Duodenal mucosa (tissue), 2 donors: ENCODE results near the gene LRRFIP1.
"Not testable (repeated sequence)": the region's sequence is repeated elsewhere in the genome, so short reads cannot be mapped to it uniquely, and the experiment has no call there.

Experiments used
- H3K27ac ChIP-seq: one replicate; pipeline ENCODE4 v1.7.0; 2013; ENCODE audit warnings: low read depth, low read length
- H3K27me3 ChIP-seq, 2 donors: one replicate each; pipeline ENCODE4 v1.7.0; 2013; ENCODE audit warnings: low read length in 2 of 2, control low read depth in 1 of 2; ENCODE audit not compliant: insufficient read depth in 2 of 2, control insufficient read depth in 1 of 2
- H3K36me3 ChIP-seq, 2 donors: one replicate each; pipeline ENCODE4 v1.7.0; 2013; ENCODE audit warnings: low read length in 2 of 2, control low read depth in 1 of 2; ENCODE audit not compliant: insufficient read depth in 2 of 2, control insufficient read depth in 1 of 2
- H3K4me1 ChIP-seq, 2 donors: one replicate each; pipeline ENCODE4 v1.7.0; 2013; ENCODE audit warnings: low read length in 2 of 2, control low read depth in 1 of 2; ENCODE audit not compliant: insufficient read depth in 2 of 2, control insufficient read depth in 1 of 2
- H3K4me3 ChIP-seq, 2 donors: one replicate each; pipeline ENCODE4 v1.7.0; 2013; ENCODE audit warnings: low read length in 2 of 2, low read depth in 1 of 2
- H3K9ac ChIP-seq, 2 donors: one replicate each; pipeline ENCODE4 v1.7.0; 2013; ENCODE audit warnings: low read length in 2 of 2, low read depth in 1 of 2
- H3K9me3 ChIP-seq, 2 donors: one replicate each; pipeline ENCODE4 v1.7.0; 2013; ENCODE audit warnings: low read length in 2 of 2, control low read depth in 1 of 2; ENCODE audit not compliant: control insufficient read depth in 1 of 2

Gene LRRFIP1

DNA sequence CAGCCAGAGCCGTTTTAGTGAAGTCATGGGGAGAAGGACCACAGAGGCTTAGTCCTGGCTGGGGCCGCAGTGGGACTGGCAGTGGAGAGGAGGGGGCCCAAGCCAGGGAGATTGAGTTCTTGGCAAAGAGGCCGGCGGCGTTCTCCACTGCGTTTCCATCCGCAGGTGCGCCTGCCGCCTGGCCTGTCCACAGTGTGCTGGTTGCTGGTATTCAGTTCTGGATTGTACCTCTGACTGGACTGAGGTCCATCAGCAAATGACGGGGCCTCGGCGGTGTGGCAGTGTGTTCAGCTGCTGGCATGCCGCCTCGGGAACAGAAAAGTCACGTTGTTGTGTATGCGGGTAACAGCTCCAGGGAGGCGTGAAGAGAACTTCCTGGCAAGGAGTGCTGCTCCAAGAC is 36.8 kb downstream of the LRRFIP1 start:
- H3K36me3 ChIP-seq = no peaks in the 10 kb centered on the region
- H3K27me3 ChIP-seq = no peaks in the 10 kb centered on the region
- H3K9ac ChIP-seq = no peak overlapping the region
- H3K27ac ChIP-seq = no peak overlapping the region
- no peaks in the 10 kb centered on the region for H3K9me3 ChIP-seq
- no peak overlapping the region for H3K4me3 ChIP-seq
- H3K4me1 ChIP-seq = peaks cover 9 to 20% of the 10 kb centered on the region in 2 donors

DNA sequence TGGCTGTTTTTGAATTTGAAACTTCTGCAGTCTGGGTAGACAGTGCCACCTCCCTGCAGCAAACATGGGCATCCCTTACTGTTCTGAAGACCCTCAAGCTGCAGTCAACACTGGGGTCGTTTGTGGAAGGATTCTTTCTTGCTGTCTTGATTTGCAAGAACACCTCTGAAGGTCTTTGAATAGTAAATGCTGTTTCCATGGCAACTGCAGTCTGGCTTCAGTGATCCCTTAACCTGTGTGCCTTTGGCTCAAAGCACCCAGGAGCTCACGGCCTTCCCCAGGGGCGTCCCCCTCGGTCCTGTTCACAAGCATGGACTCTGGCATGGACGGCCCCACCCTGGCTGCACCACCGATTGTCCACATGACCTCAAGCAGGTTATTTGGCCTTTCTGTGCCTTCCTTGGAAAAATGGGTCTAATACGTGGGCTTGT is 38.3 kb downstream of the LRRFIP1 start:
- Histone ChIP-seq H3K4me3 (no peak overlapping the region), H3K36me3 (no peaks in the 10 kb centered on the region), H3K9ac (no peak overlapping the region), H3K27me3 (no peaks in the 10 kb centered on the region), H3K27ac (no peak overlapping the region), H3K4me1 (peaks cover 14 to 33% of the 10 kb centered on the region in 2 donors), H3K9me3 (no peaks in the 10 kb centered on the region)

DNA sequence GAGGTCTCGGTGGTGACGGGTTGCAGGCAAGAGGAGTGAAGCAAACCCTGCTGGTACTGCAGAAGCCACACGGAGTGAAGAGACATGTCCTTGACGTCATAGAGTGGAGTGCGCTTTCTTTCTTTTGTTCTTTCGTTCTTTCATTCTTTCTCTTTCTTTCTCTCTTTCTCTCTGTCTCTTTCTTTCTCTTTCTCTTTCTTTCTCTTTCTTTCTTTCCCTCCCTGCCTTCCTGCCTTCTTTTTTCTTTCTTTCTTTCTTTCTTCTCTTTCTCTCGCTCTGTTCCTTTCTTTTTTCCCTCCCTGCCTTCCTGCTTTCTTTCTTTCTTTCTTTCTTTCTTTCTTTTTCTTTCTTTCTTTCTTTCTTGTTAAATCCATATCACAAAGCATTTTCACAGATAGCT is 39.2 kb downstream of the LRRFIP1 start:
- Histone ChIP-seq H3K4me1 (peaks cover 14 to 33% of the 10 kb centered on the region in 2 donors), H3K36me3 (no peaks in the 10 kb centered on the region), H3K27ac (no peak overlapping the region)

DNA sequence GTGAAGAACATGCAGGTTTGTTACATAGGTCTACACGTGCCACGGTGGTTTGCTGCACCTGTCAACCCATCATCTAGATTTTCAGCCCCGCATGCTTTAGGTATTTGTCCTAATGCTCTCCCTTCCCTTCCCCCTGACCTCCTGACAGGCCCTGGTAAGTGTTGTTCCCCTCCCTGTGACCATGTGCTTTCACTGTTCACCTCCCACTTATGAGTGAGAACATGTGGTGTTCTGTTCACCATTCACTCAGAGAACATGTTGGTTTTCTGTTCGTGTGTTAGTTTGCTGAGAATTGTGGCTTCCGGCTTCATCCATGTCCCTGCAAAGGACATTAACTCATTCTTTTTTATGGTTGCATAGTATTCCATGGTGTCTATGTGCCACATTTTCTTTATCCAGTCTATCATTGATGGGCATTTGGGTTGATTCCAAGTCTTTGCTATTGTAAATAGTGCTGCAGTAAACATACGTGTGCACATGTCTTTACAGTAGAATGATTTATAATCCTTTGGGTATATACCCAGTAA is 39.7 kb downstream of the LRRFIP1 start:
- H3K9me3 ChIP-seq, H3K27me3 ChIP-seq, H3K9ac ChIP-seq, H3K36me3 ChIP-seq, H3K27ac ChIP-seq, H3K4me3 ChIP-seq: not testable (repeated sequence)
- peaks cover 14 to 33% of the 10 kb centered on the region in 2 donors for H3K4me1 ChIP-seq

More for the DNA sequence above, 39.2 kb downstream of the LRRFIP1 start:
- Histone ChIP-seq H3K4me3 (no peak overlapping the region), H3K27me3 (no peaks in the 10 kb centered on the region), H3K9me3 (no peaks in the 10 kb centered on the region), H3K9ac (no peak overlapping the region)

GRCh38 chr2:237667893-237668292 is 40.5 kb downstream of the LRRFIP1 start:
- Histone ChIP-seq H3K27me3 (no peaks in the 10 kb centered on the region), H3K27ac (no peak overlapping the region), H3K4me3 (no peak overlapping the region), H3K9ac (no peak overlapping the region), H3K36me3 (no peaks in the 10 kb centered on the region), H3K4me1 (peaks cover 13 to 25% of the 10 kb centered on the region in 2 donors), H3K9me3 (no peaks in the 10 kb centered on the region)

DNA sequence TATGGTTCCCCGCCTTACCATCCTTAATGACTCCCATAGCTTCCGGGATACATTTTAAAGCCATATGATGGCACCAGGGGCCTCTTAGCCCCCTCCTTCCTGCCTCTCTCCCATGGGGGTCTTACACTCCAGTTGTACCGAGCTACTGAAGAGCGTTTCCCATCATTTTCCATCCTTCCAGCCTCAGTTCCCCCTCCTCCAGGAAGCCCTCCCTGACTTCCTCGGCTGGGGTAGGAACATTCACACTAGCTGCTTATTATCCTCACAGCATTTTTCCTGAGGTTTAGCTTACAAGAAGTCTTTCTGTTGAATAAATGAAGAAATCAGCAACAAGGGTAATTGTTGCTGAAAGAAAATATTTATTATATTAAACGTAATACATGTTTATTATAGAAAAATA is 41.1 kb downstream of the LRRFIP1 start:
- no peak overlapping the region for H3K27ac ChIP-seq
- H3K4me1 ChIP-seq = peaks cover 13 to 23% of the 10 kb centered on the region in 2 donors
- H3K9me3 ChIP-seq = no peaks in the 10 kb centered on the region
- H3K9ac ChIP-seq = no peak overlapping the region
- H3K27me3 ChIP-seq = no peaks in the 10 kb centered on the region
- no peaks in the 10 kb centered on the region for H3K36me3 ChIP-seq
- no peak overlapping the region for H3K4me3 ChIP-seq

DNA sequence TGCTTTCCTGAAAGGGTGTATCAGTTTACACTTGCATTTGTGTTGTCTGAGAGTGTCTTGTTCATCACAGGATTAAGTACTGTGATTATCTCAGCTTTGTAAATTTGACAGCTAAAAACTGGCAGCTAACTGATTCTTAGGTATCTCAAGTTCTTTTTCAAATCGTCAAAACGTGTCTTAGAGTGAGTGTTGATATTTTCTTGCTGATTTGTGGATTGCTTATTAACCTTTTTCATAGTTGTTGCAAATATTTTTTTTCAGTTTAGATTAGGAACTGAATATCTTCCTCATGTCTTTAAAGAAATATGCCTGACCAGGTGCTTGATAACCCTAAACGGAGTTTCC is 41.9 kb downstream of the LRRFIP1 start:
- Histone ChIP-seq H3K4me1 (peaks cover 19 to 27% of the 10 kb centered on the region in 2 donors), H3K4me3 (no peak overlapping the region), H3K27ac (no peak overlapping the region), H3K9me3 (no peaks in the 10 kb centered on the region), H3K9ac (no peak overlapping the region), H3K27me3 (no peaks in the 10 kb centered on the region), H3K36me3 (no peaks in the 10 kb centered on the region)

DNA sequence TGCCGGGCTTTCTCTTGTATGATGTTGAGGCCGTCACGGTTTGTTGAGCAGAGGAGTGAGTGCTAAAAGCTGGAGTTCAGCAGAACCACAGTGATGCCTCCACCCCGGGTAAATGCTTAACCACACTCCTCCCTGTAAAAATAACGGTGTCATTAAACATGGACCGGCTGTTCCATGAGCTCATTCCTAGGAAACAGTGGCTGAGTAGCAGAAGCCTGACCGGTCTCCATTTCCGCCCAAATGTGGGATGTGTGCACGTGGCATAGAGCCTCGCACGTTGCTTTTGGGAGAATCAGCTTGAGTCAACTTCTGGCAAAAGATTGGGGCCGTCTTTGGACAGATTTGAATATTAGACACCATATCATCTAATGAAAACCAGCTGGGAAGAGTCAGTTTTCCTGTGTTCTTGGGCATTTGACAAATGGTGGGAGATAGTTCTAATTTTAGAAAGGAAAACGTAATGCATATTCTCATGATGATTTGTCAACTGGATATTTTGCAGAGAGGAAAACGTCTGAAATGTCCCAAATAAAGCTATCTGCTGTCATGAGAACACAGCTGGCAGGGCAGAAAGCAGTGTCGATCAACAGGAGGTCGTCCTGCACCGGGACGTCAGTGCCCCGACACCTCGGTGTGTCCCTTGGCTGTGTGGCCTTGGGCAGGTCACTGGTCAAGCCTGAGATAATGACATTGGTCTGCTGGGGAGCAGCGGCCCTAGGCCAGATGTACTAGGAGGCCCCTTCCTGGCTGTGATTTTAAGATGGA is 42.4 kb downstream of the LRRFIP1 start:
- Histone ChIP-seq H3K9me3 (no peaks in the 10 kb centered on the region), H3K4me1 (peaks cover 25 to 33% of the 10 kb centered on the region in 2 donors), H3K36me3 (no peaks in the 10 kb centered on the region), H3K4me3 (no peak overlapping the region), H3K9ac (no peak overlapping the region), H3K27me3 (no peaks in the 10 kb centered on the region), H3K27ac (peak overlapping the region; percentile 30)

GRCh38 chr2:237670641-237671040 is 43.3 kb downstream of the LRRFIP1 start:
- Histone ChIP-seq H3K4me3 (no peak overlapping the region), H3K27ac (peak overlapping the region; percentile 20), H3K9ac (no peak overlapping the region), H3K36me3 (no peaks in the 10 kb centered on the region), H3K4me1 (peaks cover 25 to 41% of the 10 kb centered on the region in 2 donors), H3K9me3 (no peaks in the 10 kb centered on the region), H3K27me3 (no peaks in the 10 kb centered on the region)

GRCh38 chr2:237671466-237672138 is 44.2 kb downstream of the LRRFIP1 start:
- H3K4me1 ChIP-seq = peaks cover 25 to 43% of the 10 kb centered on the region in 2 donors
- H3K27ac ChIP-seq = no peak overlapping the region
- no peak overlapping the region for H3K9ac ChIP-seq
- H3K27me3 ChIP-seq = no peaks in the 10 kb centered on the region
- no peak overlapping the region for H3K4me3 ChIP-seq
- H3K36me3 ChIP-seq = no peaks in the 10 kb centered on the region
- no peaks in the 10 kb centered on the region for H3K9me3 ChIP-seq
